HG02938 (cell line): ENCODE results near the gene GPR55.

ENCODE experiments used
- ATAC-seq: cut with Tn5 transposase; IDR thresholded peaks from one replicate; pipeline ENCODE4 v1.9.1; 2021; ENCODE audit warnings: mild to moderate bottlenecking, moderate library complexity; ENCODE audit not compliant: unreplicated experiment

GPR55 gene

GRCh38 chr2:230935130-230935430, 10.0 kb upstream of the GPR55 start:
- ATAC-seq = no peak

DNA sequence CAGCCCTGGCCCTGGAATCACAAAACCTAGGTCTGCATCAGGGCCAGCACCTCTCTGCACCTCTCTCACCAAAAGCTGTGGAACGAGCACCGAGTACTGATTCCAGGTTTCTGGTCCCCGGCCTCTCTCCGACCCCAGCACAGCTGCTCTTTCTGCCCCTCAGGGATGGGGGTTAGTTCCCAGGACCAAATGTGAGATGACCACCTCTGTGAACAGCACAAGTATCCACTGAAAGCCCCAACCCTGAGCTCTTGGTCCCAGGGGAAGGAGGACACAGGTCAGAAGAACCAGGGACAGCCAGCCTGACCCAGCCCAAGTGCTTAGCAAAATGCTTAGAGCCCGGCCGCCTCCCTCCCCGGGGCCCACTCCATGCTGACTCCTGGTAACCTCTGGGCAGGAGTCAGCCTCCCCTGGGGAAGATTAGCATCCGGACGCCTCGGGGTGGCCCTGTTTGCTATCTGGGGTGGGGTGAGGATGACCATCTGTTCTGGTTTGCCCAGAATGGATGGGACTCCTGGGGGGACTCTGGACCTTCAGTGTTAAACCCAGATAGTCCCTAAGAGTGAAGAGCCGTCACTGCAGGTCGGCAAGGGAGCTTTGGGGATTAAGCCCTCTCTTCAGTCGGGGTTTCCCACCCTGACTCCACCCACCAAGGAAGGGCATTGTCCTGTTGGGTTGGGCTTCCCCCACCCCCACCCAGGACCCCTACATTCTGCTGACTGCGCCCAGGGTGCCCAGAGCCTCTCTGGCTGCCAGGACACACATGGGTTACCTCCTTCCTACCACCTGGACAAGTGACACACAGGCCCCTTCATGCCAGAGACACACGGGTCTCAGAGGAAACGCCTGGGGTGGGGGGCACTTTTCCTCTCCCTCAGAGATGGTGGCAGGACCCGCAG, 9.4 kb upstream of the GPR55 start:
- no peak for ATAC-seq

DNA sequence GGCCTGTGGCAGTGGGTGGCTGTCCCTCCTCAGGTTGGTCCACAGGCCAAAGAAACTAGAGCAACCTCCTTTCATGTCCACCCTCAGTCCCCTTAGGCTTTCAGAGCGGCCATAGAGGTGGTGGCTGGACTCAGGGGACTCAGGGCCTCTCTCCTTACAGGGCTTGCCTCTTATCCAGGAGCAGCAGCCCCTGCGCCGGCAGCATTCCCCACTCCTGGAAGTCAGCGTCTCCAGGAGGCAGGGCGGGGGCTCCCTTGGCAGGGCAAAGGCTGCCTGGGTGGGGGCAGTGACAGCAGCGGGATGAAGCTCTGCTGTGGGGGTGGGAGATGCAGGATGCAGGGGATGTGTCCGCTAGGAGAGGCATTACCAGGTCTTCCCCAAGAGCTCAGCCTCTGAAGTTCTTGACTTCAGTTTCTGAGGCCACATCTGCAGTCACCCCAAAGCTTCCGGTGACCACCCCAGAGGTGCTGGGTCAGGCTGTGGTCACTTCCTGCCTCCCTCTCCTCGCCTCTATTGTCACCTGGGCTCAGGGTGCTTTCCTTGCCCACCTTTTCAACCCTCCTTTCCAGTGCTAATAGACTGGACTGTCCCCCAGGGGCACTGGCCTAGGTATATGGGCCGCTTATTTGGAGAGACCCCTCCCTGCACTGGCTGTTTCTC, 8.6 kb upstream of the GPR55 start:
- no peak for ATAC-seq

DNA sequence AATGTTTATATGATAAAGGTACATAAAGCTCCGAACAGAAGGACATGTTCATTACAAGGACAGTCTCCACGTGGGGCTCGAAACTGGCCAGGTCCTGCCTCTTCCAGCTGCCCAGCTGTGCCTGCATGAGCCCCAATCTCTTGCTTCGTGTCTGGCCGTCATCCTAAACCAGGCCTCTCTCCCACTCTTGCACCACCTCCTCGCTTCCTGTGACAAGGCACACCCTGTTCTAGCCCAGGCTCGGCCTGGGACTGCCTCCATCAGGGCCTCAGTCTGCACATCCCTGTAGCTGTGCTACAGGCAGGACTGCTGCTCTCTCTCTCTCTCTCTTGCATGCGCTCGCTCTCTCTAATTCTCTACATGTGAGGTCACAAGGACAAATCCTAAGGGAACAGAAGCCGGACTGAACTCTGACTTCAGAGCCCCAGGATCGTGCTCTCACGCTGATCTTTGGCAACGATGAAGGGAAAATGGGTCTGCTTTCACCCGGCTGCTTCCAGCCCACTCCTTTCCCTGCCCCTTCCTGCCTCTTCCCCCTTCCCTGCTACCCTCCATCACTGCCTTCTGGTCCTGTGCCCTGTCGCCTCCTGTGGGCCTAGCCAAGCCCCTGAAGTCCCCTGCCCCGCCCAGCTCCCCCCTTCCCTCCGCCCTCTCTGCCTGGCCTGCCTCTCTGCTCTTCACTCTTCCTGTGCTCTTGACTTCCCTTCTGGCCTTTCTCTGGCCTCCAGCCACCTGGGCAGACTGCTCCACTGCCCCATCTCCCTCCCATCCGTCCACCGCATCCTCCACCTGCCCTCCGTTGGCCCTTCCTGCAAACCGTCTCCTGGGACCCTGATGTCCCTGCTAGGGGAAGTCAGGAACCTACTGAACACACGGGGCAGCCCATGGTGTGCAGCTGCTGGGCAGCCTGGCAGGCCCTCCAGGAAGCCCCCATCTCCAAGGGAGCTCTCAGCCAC, 7.8 kb upstream of the GPR55 start:
- ATAC-seq = no peak

DNA sequence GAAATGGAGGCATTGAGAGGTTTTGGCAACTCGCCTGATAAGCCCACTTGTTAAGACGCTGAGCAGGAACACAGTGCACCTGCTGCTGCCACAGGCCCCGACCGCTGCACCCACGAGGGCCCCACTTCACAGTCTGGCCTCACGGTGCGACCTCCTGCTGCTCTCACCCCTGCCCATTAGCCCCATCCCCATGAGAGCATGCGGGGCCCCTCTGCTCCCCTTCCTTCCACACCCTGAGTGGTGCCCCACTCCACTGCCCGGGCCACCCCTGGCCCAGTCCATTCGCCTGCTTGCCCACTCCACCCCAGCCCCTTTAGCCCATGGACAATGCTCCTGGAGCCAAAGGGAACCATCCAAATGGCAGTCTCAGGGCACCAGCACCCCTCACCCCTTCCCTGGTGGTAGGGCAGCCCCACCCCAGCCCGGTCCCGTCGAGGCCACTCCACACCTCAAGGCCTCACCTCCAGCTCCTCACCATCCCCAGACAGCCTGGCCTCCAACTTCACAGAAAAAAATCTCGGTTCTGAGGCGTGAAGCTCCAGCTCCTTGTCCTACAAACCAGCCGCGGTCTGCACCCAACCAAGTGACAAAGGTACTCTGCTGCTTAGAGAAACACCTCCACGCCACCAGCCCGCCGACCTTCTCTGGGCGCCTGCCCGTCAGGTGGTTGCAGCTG, 6.7 kb upstream of the GPR55 start:
- ATAC-seq = no peak

- ATAC-seq = no peak
Observed at GRCh38 chr2:230930928-230931555, 6.0 kb upstream of the GPR55 start.

DNA sequence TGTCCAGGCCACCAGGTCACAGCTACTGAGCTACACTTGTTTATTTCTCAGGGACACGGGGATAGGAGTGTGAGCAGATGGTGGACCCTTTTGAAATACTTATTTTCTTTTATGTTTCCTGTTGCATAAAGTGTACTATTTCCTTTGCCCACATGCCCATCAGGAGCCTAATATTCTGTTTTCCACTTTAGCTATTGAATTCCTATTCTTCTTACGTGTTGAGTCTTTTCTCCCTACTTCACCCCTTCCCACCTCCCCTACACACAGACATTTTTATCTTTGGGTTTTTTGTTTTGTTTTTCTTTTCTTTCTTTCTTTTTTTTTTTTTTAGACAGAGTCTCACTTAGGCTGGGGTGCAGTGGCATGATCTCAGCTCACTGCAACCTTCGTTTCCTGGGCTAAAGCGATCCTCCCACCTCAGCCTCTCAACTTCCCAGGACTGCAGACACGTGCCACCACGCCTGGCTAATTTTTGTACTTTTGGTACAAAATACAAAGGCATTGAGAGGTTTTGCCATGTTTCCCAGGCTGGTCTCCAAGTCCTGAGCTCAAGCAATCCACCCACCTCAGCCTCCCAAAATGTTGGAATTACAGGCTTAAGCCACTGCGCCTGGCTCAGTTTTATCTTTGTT, 5.2 kb upstream of the GPR55 start:
- no peak for ATAC-seq

GRCh38 chr2:230929381-230930148, 4.5 kb upstream of the GPR55 start:
- ATAC-seq = no peak

GRCh38 chr2:230928701-230929380, 3.8 kb upstream of the GPR55 start:
- ATAC-seq = no peak

- no peak for ATAC-seq
Observed at GRCh38 chr2:230927711-230928341, 2.8 kb upstream of the GPR55 start.

GRCh38 chr2:230925879-230926765, 1.1 kb upstream of the GPR55 start:
- ATAC-seq = peak; percentile 45

DNA sequence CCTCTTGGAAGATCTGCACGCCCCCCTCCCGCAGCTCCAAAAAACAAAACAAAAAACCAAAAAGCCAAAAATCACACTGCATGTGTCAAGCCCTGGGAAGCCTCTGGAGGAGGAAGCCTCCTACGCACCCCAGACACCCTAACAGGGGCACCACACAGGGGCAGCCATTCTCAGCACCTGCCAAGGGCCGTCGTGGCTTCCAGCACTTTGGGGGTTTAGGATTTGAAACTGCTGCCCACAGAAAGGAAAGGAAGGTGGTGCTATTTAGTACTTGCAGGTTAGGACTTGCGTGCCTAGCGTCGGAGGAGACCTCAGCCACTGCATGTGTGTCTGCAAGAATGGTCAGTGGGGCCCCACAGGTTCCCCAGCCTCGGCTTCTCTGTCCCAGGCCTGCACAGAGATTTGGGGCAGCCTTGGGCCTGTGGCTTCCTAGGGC, 419 bp upstream of the GPR55 start:
- ATAC-seq = peak; percentile 32

DNA sequence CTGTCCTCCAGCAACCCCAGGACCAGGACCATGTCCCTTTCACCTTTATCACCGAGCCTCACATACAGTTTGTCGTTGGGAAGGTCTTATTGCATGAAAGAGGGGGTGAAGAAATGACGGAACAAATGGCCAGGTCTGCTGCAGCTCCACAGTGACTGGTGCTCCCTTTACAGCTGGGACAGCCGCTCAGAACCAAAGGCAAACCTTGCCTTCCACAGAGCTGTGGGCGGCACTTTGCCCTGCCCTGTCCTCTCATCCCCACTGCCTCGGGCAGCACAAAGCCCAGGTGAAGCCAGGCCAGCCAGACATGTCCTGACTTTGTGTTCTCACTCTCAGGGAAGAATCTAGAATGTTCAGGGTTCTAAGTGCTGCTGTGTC, 961 bp downstream of the GPR55 start:
- ATAC-seq = no peak

- ATAC-seq = no peak
Observed at GRCh38 chr2:230922951-230923717, 1.9 kb downstream of the GPR55 start.

DNA sequence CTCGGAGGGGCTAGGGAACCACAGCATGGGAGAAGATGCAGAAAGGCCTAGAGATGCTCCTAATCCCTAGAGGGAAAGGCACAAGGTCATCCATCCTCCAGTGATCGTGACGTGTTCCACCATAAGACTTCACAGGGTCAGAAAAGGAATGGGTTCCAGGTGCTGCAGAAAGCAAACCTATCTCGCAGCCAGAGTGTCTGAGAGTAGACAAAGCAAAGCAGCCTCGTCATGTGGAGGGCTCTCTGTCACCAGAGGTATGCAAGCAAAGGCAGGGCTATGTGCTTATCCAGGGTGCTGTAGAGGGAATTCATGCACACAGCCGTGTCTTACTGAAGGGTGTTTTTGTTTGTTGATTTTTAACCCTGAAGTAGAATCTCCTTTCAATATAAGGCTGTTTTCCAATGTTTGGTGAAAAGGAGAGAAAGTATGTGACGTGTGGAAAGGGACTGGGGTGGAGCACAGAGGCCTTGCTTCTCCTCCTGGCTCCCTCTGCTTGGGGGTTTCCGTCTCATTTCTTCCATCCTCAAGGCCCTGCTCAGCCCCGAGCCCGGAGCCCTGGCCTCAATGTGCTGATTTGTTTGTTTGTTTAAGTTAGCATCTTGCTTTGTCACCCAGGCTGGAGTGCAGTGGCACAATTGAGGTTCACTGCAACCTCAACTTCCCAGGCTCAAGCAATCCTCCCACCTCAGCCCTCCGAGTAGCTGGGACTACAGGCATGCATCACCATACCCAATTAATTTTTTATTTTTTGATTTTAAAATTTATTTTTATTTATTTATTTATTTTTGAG, 3.0 kb downstream of the GPR55 start:
- ATAC-seq = no peak

DNA sequence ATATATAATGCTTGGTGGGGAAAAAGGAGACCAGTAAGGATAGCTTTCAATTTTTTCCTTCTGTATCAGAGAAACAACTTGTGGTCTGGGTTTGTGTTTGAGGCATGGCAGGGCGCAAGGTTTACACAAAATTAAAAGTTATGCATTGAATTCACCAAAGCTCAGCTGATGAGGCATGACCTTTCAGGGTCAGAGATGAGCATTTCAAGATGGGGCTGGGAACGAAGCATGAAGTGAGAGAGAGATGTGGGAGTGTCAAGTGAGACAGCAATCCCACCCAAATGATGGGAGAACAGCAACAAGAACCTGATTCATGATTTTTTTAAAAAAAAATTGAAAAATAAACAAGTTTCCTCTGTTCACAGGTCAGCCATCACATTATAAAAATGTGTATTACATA, 4.9 kb downstream of the GPR55 start:
- ATAC-seq = no peak
